ENCODE results near the gene NTMT1.

- TF ChIP-seq SPI1 (IDR thresholded peaks at IDR 0.05; ENCODE audit: low read depth, low read length) (no peak), POLR2A (IDR thresholded peaks at IDR 0.05; ENCODE audit: low read depth, low read length) (no peak), TAF1 (IDR thresholded peaks at IDR 0.05; ENCODE audit: low read depth, low read length) (no peak)
These were observed 5.2 kb upstream of the NTMT1 start, which contains the start of gene C9orf50 for GRCh38 chr9:129620669-129621295.
